Right lobe of liver (tissue), 6 donors: ENCODE measurements around the gene FLNA. TPM values are rescaled to one million over a fixed set of nuclear protein-coding genes. Genes with fewer than 3 reads are reported as not detected.

Source experiments
- ATAC-seq, 4 donors: fragments of 200-7000 bp; cut with Tn5 transposase; one replicate each; pipeline ENCODE4 v1.9.1; 2020; ENCODE audit warnings: mild to moderate bottlenecking in 4 of 4, moderate library complexity in 4 of 4
- DNase-seq, 3 donors: peaks; one replicate each; pipeline ENCODE4 v3.0.0-alpha.2; 2020
- H3K27ac ChIP-seq, 3 donors: fragments of 200-600 bp; one replicate each; pipeline ENCODE4 v1.8.0; 2022
- H3K27me3 ChIP-seq, 2 donors: fragments of 200-600 bp; one replicate each; pipeline ENCODE4 v1.8.0; 2022
- H3K36me3 ChIP-seq, 4 donors: fragments of 200-600 bp; sonication (generic) in 1 of 4; one replicate each; pipeline versions ENCODE4 v1.5.1 to v1.8.0; 2017 to 2022; ENCODE audit warnings: control low read depth in 1 of 4
- H3K4me1 ChIP-seq, 4 donors: fragments of 200-600 bp; sonication (generic) in 1 of 4; one replicate each; pipeline versions ENCODE4 v1.5.1 to v1.8.0; 2017 to 2022; ENCODE audit warnings: control low read depth in 1 of 4
- H3K4me3 ChIP-seq, 3 donors: fragments of 200-600 bp; one replicate each; pipeline ENCODE4 v1.8.0; 2022
- H3K9me3 ChIP-seq, 4 donors: fragments of 200-600 bp; sonication (generic) in 1 of 4; one replicate each; pipeline versions ENCODE4 v1.5.1 to v1.8.0; 2017 to 2022; ENCODE audit warnings: control low read depth in 1 of 4
- POLR2A ChIP-seq: fragments of 450-650 bp; IDR thresholded peaks from one replicate; pipeline ENCODE4 v1.6.1; 2017; ENCODE audit warnings: antibody characterized with exemption, mild to moderate bottlenecking
- WGBS: methylation state at CpG from one replicate; pipeline ENCODE4 v1.1.6; 2018; ENCODE audit warnings: low coverage, low lambda C conversion rate; ENCODE audit not compliant: insufficient coverage; ENCODE audit errors: missing lambda C conversion rate; 5-methylcytosine and 5-hydroxymethylcytosine counted together
- intact Hi-C, 2 donors: fragments of 100-400 bp; cut with DNase I; formaldehyde crosslinking; loops; one replicate each; pipeline versions ENCODE4 v1.11.2 to v1.14.1; 2022
- total RNA-seq, 6 experiments: library from RNA; depleted of rRNA in 2 of 6; stranded (reverse); fragments of >200 nt in 2 of 6; fragmentation: NEBNext Ultra II Directional in 3 of 6; extraction: Animal tissue kit (Norgen Biotek cat#: 25700) in 3 of 6; gene quantifications; one replicate each; pipeline versions ENCODE4 v1.1.0 to v1.2.4, GENCODE V29; 2016 to 2023
- TF ChIP-seq, protein P1 (sequence below), 4 donors: fragments of 200-600 bp in 3 of 4; fragments of 450-650 bp in 1 of 4; IDR thresholded peaks; one replicate each; pipeline versions ENCODE4 v1.5.1 to v1.8.0; 2016 to 2022; ENCODE audit warnings: antibody characterized with exemption in 4 of 4, mild to moderate bottlenecking in 2 of 4
- donor health status: DM: no; HTN: yes; CAD: no.
- donor health status: DM: no; HTN: no; CAD: no.
- donor health status: DM: no; HTN: no; CAD: no.
- donor health status: DM: no; HTN: yes; CAD: no.
- donor health status: DM: no; HTN: yes; CAD: no.

Gene FLNA
- total RNA-seq, 6 experiments from 2014 or later: 46.8 to 124 (median 82.6) TPM

DNA sequence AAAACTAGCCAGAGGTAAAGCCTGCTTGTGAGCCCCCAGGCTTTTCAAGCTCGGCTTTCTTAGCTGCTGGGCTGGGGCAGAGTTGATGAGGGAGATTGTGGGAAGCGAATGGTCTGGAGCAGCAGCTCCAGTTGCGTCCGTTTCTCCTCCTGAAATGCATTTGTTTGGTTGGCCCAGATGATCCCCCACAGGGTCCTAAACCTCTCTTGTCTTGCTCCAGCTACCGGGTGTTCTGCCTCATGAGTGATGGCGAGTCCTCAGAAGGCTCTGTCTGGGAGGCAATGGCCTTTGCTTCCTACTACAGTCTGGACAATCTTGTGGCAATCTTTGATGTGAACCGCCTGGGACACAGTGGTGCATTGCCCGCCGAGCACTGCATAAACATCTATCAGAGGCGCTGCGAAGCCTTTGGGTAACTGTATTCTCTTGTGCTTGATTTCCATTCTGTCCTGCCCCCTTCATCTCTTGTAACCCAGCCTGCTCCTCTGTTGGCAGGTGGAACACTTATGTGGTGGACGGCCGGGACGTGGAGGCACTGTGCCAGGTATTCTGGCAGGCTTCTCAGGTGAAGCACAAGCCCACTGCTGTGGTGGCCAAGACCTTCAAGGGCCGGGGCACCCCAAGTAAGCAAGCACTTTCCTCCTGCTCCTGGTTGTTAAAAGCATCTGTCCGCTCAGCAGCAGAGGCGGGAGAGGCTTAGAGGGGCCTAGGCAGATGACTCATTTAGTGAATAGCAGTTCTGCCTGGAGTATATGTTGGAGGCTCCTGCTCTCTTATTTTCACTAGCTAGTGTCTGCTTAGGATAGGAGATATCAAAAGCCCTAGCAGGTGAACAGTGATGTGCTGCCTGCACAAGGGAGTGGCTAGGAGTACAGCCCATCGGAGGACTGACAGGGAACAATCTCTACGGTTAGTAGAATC is 63.6 kb downstream of the FLNA start:
- WGBS: 63% methylated on average over 15 of the region's 19 CpGs
- H3K4me1 ChIP-seq: no peaks in the 10 kb centered on the region
- TF ChIP-seq, protein P1, sequence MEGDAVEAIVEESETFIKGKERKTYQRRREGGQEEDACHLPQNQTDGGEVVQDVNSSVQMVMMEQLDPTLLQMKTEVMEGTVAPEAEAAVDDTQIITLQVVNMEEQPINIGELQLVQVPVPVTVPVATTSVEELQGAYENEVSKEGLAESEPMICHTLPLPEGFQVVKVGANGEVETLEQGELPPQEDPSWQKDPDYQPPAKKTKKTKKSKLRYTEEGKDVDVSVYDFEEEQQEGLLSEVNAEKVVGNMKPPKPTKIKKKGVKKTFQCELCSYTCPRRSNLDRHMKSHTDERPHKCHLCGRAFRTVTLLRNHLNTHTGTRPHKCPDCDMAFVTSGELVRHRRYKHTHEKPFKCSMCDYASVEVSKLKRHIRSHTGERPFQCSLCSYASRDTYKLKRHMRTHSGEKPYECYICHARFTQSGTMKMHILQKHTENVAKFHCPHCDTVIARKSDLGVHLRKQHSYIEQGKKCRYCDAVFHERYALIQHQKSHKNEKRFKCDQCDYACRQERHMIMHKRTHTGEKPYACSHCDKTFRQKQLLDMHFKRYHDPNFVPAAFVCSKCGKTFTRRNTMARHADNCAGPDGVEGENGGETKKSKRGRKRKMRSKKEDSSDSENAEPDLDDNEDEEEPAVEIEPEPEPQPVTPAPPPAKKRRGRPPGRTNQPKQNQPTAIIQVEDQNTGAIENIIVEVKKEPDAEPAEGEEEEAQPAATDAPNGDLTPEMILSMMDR (IDR thresholded peaks at IDR 0.05): no peak
- TF ChIP-seq POLR2A: no peak
- no peak overlapping the region for H3K27ac ChIP-seq
- no peaks in the 10 kb centered on the region for H3K27me3 ChIP-seq
- no peaks in the 10 kb centered on the region for H3K36me3 ChIP-seq
- intact Hi-C loops: no loop called here
- no peaks in the 10 kb centered on the region for H3K9me3 ChIP-seq
- H3K4me3 ChIP-seq: no peak overlapping the region
- peak in 1 of 3 donors; percentile 45 for DNase-seq
- no peak for ATAC-seq

DNA sequence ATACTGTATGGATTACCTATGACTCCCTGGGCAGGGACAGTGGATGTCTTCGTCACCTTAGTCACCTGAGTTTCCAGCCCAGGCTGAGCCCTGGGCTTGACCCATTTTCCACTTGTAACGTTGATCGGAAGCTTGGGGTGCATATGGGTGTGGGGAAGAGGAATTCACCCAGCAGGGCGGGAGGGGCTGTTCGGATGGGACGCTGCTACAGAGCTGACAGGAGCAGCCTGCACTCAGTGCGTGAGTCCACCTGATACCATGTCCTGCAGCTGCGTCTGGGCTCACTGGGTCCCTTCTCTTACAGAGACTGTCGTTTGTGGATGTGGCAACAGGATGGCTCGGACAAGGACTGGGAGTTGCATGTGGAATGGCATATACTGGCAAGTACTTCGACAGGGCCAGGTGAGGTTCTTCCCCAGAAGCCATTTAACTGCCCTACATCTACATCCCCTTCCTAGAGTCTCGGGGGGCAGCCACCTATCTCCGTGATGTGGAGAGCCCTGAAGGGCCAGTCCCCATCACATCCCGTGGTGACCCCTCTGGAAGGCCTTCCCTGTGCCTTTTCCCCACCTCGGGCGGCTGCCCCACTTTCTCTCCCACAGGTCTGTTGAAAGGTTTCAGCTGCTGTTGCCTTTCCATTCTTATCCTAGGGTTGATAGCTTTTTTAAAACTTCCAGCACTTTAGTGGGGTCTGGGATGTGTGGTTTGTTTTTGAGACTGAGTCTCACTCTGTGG is 65.2 kb downstream of the FLNA start:
- no peaks in the 10 kb centered on the region for H3K36me3 ChIP-seq
- H3K27ac ChIP-seq: no peak overlapping the region
- no peak overlapping the region for H3K4me3 ChIP-seq
- H3K4me1 ChIP-seq: no peaks in the 10 kb centered on the region
- intact Hi-C loops: no loop called here
- peak in 1 of 3 donors; percentile 31 for DNase-seq
- no peaks in the 10 kb centered on the region for H3K9me3 ChIP-seq
- 67% methylated on average over 11 of the region's 16 CpGs for WGBS
- ATAC-seq: no peak
- no peaks in the 10 kb centered on the region for H3K27me3 ChIP-seq
- no peak for TF ChIP-seq POLR2A
- TF ChIP-seq, protein P1 (IDR thresholded peaks at IDR 0.05): no peak

DNA sequence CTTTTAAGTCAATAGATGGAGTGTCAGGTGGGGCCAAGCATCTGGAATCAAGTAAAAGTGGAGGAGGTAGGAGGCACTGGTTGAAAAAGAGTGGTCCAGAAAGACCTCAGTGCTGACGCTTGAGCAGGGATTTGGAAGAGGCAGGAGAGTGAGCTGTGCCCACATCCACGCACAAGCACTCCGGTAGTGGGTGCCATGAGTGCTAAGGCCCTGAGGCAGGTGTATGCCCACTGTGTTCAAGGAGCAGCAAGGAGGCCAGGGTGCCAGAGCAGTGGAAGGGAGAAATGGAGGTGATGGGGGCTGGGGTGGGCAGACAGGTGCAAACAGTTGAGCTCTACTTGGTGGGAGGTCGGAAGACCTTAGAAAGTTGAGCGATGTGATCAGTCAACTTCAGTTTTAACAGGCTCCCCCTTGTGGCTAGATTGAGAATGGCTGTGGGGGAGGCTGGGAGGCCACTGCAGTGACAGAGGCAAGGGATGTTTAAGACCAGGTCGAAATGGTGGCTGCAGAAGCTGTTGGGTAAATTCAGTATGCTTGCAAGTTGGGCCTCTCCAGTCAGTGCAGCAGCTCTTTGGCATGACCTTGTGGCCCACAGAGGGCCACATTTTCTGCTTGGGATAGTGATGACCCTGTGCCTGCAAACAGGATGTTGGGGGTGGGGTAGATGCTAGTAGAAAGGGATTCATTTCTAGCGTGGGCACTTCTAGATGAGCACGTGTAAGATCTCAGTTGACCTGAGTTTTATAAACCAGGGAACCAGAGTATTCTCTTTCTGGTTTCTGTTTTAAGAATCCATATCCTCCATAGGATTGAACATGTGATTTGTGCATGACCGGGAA is 66.1 kb downstream of the FLNA start:
- 30% methylated on average over 6 of the region's 9 CpGs for WGBS
- H3K27ac ChIP-seq: no peak overlapping the region
- no peak overlapping the region for H3K4me3 ChIP-seq
- intact Hi-C loops: no loop called here
- H3K27me3 ChIP-seq: no peaks in the 10 kb centered on the region
- H3K9me3 ChIP-seq: no peaks in the 10 kb centered on the region
- DNase-seq (peak; percentile 42 to 58 (median 55)), ATAC-seq (peak; percentile 72 to 84 (median 78))
- TF ChIP-seq POLR2A: no peak
- TF ChIP-seq, protein P1 (IDR thresholded peaks at IDR 0.05): peak; percentile 66 to 84 (median 77)
- H3K36me3 ChIP-seq: no peaks in the 10 kb centered on the region
- no peaks in the 10 kb centered on the region for H3K4me1 ChIP-seq

DNA sequence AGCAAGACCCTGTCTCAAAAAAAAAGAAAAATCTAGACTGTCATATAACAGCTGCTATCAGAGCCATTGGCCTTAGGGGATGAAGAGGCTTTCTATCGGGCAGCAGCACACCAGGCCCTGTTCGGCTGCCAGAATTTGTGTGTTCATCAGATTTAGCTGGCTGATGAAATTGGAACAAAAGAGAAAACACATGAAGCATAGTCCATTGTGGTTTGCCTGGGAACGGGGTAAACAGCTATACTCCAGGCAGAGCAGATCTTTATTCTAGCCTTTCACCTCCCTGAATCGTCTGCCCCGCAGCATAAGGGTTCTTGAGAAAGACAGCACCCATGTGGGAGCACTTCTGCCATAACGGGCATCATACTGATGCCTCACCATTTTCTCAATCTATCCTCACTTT is 67.2 kb downstream of the FLNA start:
- ATAC-seq (no peak), DNase-seq (no peak)
- Histone ChIP-seq H3K36me3 (no peaks in the 10 kb centered on the region), H3K9me3 (no peaks in the 10 kb centered on the region), H3K27ac (no peak overlapping the region), H3K4me1 (no peaks in the 10 kb centered on the region), H3K4me3 (no peak overlapping the region), H3K27me3 (no peaks in the 10 kb centered on the region)
- WGBS: 51% methylated on average over 2 of the region's 6 CpGs
- TF ChIP-seq POLR2A: no peak
- TF ChIP-seq, protein P1 (IDR thresholded peaks at IDR 0.05): no peak
- intact Hi-C loops: no loop called here
